B cell (primary cell): ENCODE measurements around the gene SEPTIN14. TPM values are rescaled to one million over a fixed set of nuclear protein-coding genes. Genes with fewer than 3 reads are reported as not detected.
"Not testable (repeated sequence)": the region's sequence is repeated elsewhere in the genome, so short reads cannot be mapped to it uniquely, and the experiment has no call there.

ENCODE experiments used
- ATAC-seq: fragments of 200-7000 bp; cut with Tn5 transposase; one replicate; pipeline ENCODE4 v1.10.0; 2021; ENCODE audit warnings: low read depth, mild to moderate bottlenecking, moderate number of reproducible peaks, moderate library complexity
- CTCF ChIA-PET: fragments of 350-600 bp; sonication (Branson Sonifier 250); formaldehyde crosslinking; loops from one replicate; lab custom pipeline; 2021; ENCODE audit warnings: antibody characterized with exemption, inconsistent platforms; lab: Charles Lee
- POLR2A ChIA-PET: fragments of 350-600 bp; sonication (Branson Sonifier 250); formaldehyde crosslinking; loops from one replicate; lab custom pipeline; 2021; ENCODE audit warnings: antibody characterized with exemption; lab: Charles Lee
- DNase-seq: peaks from one replicate; pipeline ENCODE4 v3.0.0; 2013
- H2AFZ ChIP-seq: 2 replicates; pipeline ENCODE4 v1.6.1; 2012; ENCODE audit warnings: mild to moderate bottlenecking, low read depth, low read length; ENCODE audit not compliant: insufficient read depth, poor library complexity, severe bottlenecking
- H3K27ac ChIP-seq, 2 donors: 1 replicate in 1 of 2; 2 replicates in 1 of 2; pipeline ENCODE4 v1.5.1; 2012 to 2013; ENCODE audit warnings: low read length in 2 of 2, mild to moderate bottlenecking in 2 of 2, moderate library complexity in 1 of 2
- H3K27me3 ChIP-seq, 4 experiments: fragments of 200-600 bp in 1 of 4; sonication (generic) in 1 of 4; replicated peaks in 1 of 4; 1 replicate in 2 of 4; 2 replicates in 2 of 4; pipeline versions ENCODE4 v1.6.1 to v1.7.0; 2013 to 2016; ENCODE audit warnings: low read length in 3 of 4, mild to moderate bottlenecking in 2 of 4, mixed read lengths in 1 of 4, moderate library complexity in 1 of 4; ENCODE audit not compliant: insufficient read depth in 4 of 4, control insufficient read depth in 3 of 4; ENCODE audit errors: control extremely low read depth in 1 of 4
- H3K36me3 ChIP-seq, 2 experiments: replicated peaks in 1 of 2; 1 replicate in 1 of 2; 2 replicates in 1 of 2; pipeline versions ENCODE4 v1.6.1 to v1.7.1; 2013; ENCODE audit warnings: low read length in 1 of 2; ENCODE audit not compliant: insufficient read depth in 2 of 2, control insufficient read depth in 1 of 2; ENCODE audit errors: control extremely low read depth in 1 of 2, extremely low read depth in 1 of 2
- H3K4me1 ChIP-seq, 2 donors: fragments of 200-600 bp in 1 of 2; sonication (generic) in 1 of 2; 1 replicate in 1 of 2; 2 replicates in 1 of 2; pipeline versions ENCODE4 v1.5.1 to v1.6.1; 2013 to 2017; ENCODE audit warnings: low read length in 2 of 2; ENCODE audit not compliant: control insufficient read depth in 2 of 2, insufficient read depth in 2 of 2
- H3K4me2 ChIP-seq: replicated peaks from 2 replicates; pipeline ENCODE3; 2012; ENCODE audit warnings: mild to moderate bottlenecking, low read depth, low read length; ENCODE audit not compliant: poor library complexity, severe bottlenecking
- H3K4me3 ChIP-seq, 5 experiments: fragments of 200-600 bp in 1 of 5; sonication (generic) in 1 of 5; 1 replicate in 3 of 5; 2 replicates in 2 of 5; pipeline versions ENCODE4 v1.5.1 to v1.7.0; 2011 to 2016; ENCODE audit warnings: low read length in 4 of 5, mild to moderate bottlenecking in 4 of 5, low read depth in 2 of 5, control low read depth in 1 of 5, moderate library complexity in 1 of 5; ENCODE audit not compliant: insufficient read depth in 1 of 5; ENCODE audit errors: control extremely low read depth in 1 of 5, extremely low read depth in 1 of 5
- H3K79me2 ChIP-seq: fragments of 200-600 bp; sonication (generic); one replicate; pipeline ENCODE4 v1.6.0; 2016; ENCODE audit warnings: low read length; ENCODE audit not compliant: control insufficient read depth, insufficient read depth
- H3K9ac ChIP-seq: fragments of 200-600 bp; sonication (generic); 2 replicates; pipeline ENCODE4 v1.6.1; 2017; ENCODE audit warnings: mild to moderate bottlenecking, low read length, moderate library complexity
- H3K9me3 ChIP-seq, 3 donors: one replicate each; pipeline versions ENCODE4 v1.6.1 to v1.7.1; 2013; ENCODE audit warnings: low read length in 2 of 3; ENCODE audit not compliant: control insufficient read depth in 2 of 3, insufficient read depth in 1 of 3; ENCODE audit errors: control extremely low read depth in 1 of 3
- H4K20me1 ChIP-seq: 2 replicates; pipeline ENCODE4 v1.6.0; 2012; ENCODE audit warnings: mild to moderate bottlenecking, low read length; ENCODE audit not compliant: insufficient read depth, control insufficient read depth, poor library complexity, severe bottlenecking
- H3K27ac Mint-ChIP-seq: one replicate; pipeline ENCODE4 v1.8.0; 2021; ENCODE audit warnings: mixed read lengths
- H3K27me3 Mint-ChIP-seq: one replicate; pipeline ENCODE4 v1.8.0; 2021; ENCODE audit warnings: mixed read lengths
- H3K4me1 Mint-ChIP-seq: one replicate; pipeline ENCODE4 v1.8.0; 2021; ENCODE audit warnings: mixed read lengths
- H3K4me3 Mint-ChIP-seq: one replicate; pipeline ENCODE4 v1.8.0; 2021; ENCODE audit warnings: mixed read lengths
- H3K9me3 Mint-ChIP-seq: one replicate; pipeline ENCODE4 v1.8.0; 2022; ENCODE audit warnings: mixed read lengths; ENCODE audit not compliant: insufficient read depth
- EZH2 ChIP-seq: IDR thresholded peaks from 2 replicates; pipeline ENCODE4 v1.6.1; 2012; ENCODE audit warnings: borderline replicate concordance, low read depth, mild to moderate bottlenecking, moderate library complexity, low read length; ENCODE audit not compliant: insufficient read depth, poor library complexity, severe bottlenecking
- WGBS: methylation state at CpG from one replicate; pipeline ENCODE4 v1.1.5; 2013; ENCODE audit warnings: missing lambda C conversion rate; ENCODE audit not compliant: insufficient coverage; 5-methylcytosine and 5-hydroxymethylcytosine counted together
- intact Hi-C: fragments of 100-400 bp; cut with micrococcal nuclease; formaldehyde crosslinking; loops from one replicate; pipeline ENCODE4 v1.10.0; 2022
- polyA plus RNA-seq: library from polyadenylated mRNA; depleted of rRNA; stranded (reverse); fragments of >200 nt; gene quantifications from 2 replicates; pipeline ENCODE4 v1.2.3, GENCODE V29; 2012
- total RNA-seq, 2 donors: library from RNA; stranded (reverse); fragments of 120-200 nt in 1 of 2; gene quantifications; 1 replicate in 1 of 2; 2 replicates in 1 of 2; pipeline versions ENCODE4 v1.2.3 to v1.2.4, GENCODE V29; 2013 to 2022
- TF ChIP-seq, protein P1 (sequence below): fragments of 200-600 bp; IDR thresholded peaks from one replicate; pipeline ENCODE4 v1.8.0; 2022; ENCODE audit warnings: antibody characterized with exemption, mild to moderate bottlenecking

The SEPTIN14 gene
- total and polyA plus RNA-seq, 2 donors (not counting 1 experiment from before 2014, with no cell fraction given) = not detected

DNA sequence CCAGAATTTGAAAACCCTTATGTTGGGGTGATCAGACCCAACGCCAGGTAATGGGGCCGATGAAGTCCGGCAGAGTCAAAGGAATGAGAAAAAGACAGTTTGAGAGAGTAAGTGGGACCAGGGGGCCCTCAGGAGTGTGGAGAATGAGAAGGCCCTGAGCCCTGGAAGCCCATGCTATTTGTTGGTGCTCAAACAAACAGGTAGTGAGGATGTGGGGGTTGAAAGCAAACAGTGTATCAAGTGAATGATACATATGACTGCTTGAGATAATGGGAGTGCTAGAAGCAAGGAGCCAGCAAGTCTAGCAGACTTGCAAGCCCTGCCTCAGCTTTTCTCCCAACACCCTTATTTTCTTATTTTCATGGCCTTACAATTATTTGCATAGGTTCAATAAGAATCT, 11.2 kb upstream of the SEPTIN14 start:
- H3K9me3 Mint-ChIP-seq = no peaks in the 10 kb centered on the region
- H3K27ac Mint-ChIP-seq = no peak overlapping the region
- intact Hi-C loops = no loop called here
- H3K9me3 ChIP-seq = no peaks in the 10 kb centered on the region
- no peaks in the 10 kb centered on the region for H3K27me3 ChIP-seq
- ChIA-PET CTCF (no interaction called here), POLR2A (no interaction called here)
- no peaks in the 10 kb centered on the region for H3K79me2 ChIP-seq
- H2AFZ ChIP-seq = no peak overlapping the region
- H3K4me1 ChIP-seq = no peaks in the 10 kb centered on the region
- DNase-seq = no peak
- H3K36me3 ChIP-seq = no peaks in the 10 kb centered on the region
- no peak overlapping the region for H3K9ac ChIP-seq
- WGBS = no CpG with 5 or more reads among the region's 3 CpGs
- no peak for ATAC-seq
- H3K4me3 ChIP-seq = no peak overlapping the region
- no peaks in the 10 kb centered on the region for H4K20me1 ChIP-seq
- peaks cover 6% of the 10 kb centered on the region for H3K27me3 Mint-ChIP-seq
- no peak overlapping the region for H3K4me3 Mint-ChIP-seq
- no peak overlapping the region for H3K27ac ChIP-seq
- H3K4me2 ChIP-seq = no peak overlapping the region
- H3K4me1 Mint-ChIP-seq = no peaks in the 10 kb centered on the region
- TF ChIP-seq, protein P1, sequence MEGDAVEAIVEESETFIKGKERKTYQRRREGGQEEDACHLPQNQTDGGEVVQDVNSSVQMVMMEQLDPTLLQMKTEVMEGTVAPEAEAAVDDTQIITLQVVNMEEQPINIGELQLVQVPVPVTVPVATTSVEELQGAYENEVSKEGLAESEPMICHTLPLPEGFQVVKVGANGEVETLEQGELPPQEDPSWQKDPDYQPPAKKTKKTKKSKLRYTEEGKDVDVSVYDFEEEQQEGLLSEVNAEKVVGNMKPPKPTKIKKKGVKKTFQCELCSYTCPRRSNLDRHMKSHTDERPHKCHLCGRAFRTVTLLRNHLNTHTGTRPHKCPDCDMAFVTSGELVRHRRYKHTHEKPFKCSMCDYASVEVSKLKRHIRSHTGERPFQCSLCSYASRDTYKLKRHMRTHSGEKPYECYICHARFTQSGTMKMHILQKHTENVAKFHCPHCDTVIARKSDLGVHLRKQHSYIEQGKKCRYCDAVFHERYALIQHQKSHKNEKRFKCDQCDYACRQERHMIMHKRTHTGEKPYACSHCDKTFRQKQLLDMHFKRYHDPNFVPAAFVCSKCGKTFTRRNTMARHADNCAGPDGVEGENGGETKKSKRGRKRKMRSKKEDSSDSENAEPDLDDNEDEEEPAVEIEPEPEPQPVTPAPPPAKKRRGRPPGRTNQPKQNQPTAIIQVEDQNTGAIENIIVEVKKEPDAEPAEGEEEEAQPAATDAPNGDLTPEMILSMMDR = no peak
- no peak for TF ChIP-seq EZH2

DNA sequence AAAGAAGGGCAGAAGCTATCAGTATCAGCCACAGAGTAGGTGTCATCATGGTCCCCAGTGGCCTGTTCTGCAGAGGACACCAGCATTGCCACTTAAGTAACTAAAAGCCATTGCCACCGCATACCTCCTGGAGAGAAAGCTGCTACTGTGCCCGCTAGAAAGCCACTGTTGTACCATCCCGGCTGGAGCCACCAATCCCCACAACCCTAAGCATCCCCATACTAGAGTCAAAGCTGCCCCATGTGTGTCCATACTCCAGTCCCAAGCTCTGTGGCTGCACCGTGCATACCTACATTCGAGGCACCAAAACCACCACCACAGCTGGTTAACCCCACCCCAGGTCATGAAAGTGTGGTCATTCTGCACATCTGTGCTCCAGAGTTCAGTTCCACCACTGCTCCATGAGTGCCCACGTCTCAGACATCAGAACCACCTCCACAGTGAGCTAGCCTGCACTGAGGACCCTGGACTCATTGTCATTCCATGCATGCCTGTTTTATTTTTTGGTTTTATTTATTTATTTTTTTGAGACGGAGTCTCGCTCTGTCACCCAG, 9.5 kb upstream of the SEPTIN14 start:
- H3K4me1 Mint-ChIP-seq = no peaks in the 10 kb centered on the region
- H3K27me3 ChIP-seq = no peaks in the 10 kb centered on the region
- peaks cover 6% of the 10 kb centered on the region for H3K27me3 Mint-ChIP-seq
- H3K9me3 Mint-ChIP-seq = no peaks in the 10 kb centered on the region
- ATAC-seq = no peak
- no peak overlapping the region for H2AFZ ChIP-seq
- no peak overlapping the region for H3K27ac Mint-ChIP-seq
- H4K20me1 ChIP-seq = no peaks in the 10 kb centered on the region
- H3K79me2 ChIP-seq = no peaks in the 10 kb centered on the region
- DNase-seq = no peak
- no peak overlapping the region for H3K4me3 Mint-ChIP-seq
- no peak overlapping the region for H3K27ac ChIP-seq
- no peak overlapping the region for H3K4me2 ChIP-seq
- H3K9me3 ChIP-seq = no peaks in the 10 kb centered on the region
- no peak overlapping the region for H3K4me3 ChIP-seq
- WGBS = 94% methylated on average over 7 of the region's 8 CpGs
- CTCF ChIA-PET = no interaction called here
- H3K4me1 ChIP-seq = no peaks in the 10 kb centered on the region
- TF ChIP-seq EZH2 = no peak
- TF ChIP-seq, protein P1 = no peak
- intact Hi-C loops = no loop called here
- no peaks in the 10 kb centered on the region for H3K36me3 ChIP-seq
- POLR2A ChIA-PET = no interaction called here
- H3K9ac ChIP-seq = no peak overlapping the region

DNA sequence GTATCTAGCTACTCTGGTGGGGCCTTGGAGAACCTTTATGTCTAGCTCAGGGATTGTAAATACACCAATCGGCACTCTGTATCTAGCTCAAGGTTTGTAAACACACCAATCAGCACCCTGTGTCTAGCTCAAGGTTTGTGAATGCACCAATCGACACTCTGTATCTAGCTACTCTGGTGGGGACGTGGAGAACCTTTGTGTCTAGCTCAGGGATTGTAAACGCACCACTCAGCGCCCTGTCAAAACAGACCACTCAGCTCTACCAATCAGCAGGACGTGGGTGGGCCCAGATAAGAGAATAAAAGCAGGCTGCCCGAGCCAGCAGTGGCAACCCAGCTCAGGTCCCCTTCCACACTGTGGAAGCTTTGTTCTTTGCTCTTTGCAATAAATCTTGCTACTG, 6.4 kb upstream of the SEPTIN14 start:
- H3K27me3 Mint-ChIP-seq, H3K4me3 ChIP-seq, H3K27ac ChIP-seq, H2AFZ ChIP-seq, H3K9me3 ChIP-seq, H3K27me3 ChIP-seq, intact Hi-C loops, POLR2A ChIA-PET, H3K4me3 Mint-ChIP-seq, H3K9ac ChIP-seq, H3K4me2 ChIP-seq, H3K4me1 Mint-ChIP-seq, H3K36me3 ChIP-seq, ATAC-seq, H3K79me2 ChIP-seq, H3K4me1 ChIP-seq, DNase-seq, CTCF ChIA-PET, H3K27ac Mint-ChIP-seq, H4K20me1 ChIP-seq, H3K9me3 Mint-ChIP-seq: not testable (repeated sequence)
- 83% methylated on average over 4 of the region's 7 CpGs for WGBS
